K562 (cell line): Measurements from ENCODE around the gene MEPE. TPM values are rescaled to one million over a fixed set of nuclear protein-coding genes. Genes with fewer than 3 reads are reported as not detected.

Source experiments
- ATAC-seq: fragments of 200-7000 bp; cut with Tn5 transposase; 3 replicates; pipeline ENCODE4 v1.9.1; 2020; ENCODE audit warnings: moderate library complexity
- BruUV-seq: library from RNA; stranded (reverse); fragments of 400-500 nt; replicated peaks from 2 replicates; lab custom pipeline; 2021; lab: Mats Ljungman, UMichigan
- CTCF ChIA-PET: fragments of 300-600 bp; formaldehyde crosslinking; extraction: SDS; loops from one replicate; lab custom pipeline; 2021; ENCODE audit warnings: low intra/inter-chr PET ratio; lab: Yijun Ruan, JAX
- POLR2A ChIA-PET: fragments of 300-600, 350-650 bp; sonication (Branson Sonifier 250); formaldehyde crosslinking; extraction: SDS; loops from one replicate; lab custom pipeline; 2021; ENCODE audit warnings: antibody characterized with exemption, inconsistent platforms; lab: Yijun Ruan, JAX
- DNase-seq, 4 experiments: peaks; one replicate each; pipeline versions ENCODE4 v3.0.0 to v3.0.0-alpha.2; 2011 to 2018; ENCODE audit warnings: low spot score in 3 of 4, mixed read lengths in 3 of 4; ENCODE audit errors: extremely low read depth in 1 of 4
- FAIRE-seq: peaks from 2 replicates; lab custom pipeline; 2011; peaks lifted over from hg19 to GRCh38; lab: Jason Lieb, UNC
- H2AFZ ChIP-seq: 2 replicates; pipeline ENCODE4 v1.6.0; 2011; ENCODE audit warnings: low read depth, low read length, control low read depth, inconsistent platforms
- H3K27ac ChIP-seq: fragments of 200-600 bp; 3 replicates; pipeline ENCODE4 v1.8.0; 2011; ENCODE audit warnings: low read depth, mild to moderate bottlenecking, control low read depth, inconsistent platforms, low read length, moderate library complexity, mixed read lengths; ENCODE audit errors: extremely low read depth
- H3K27me3 ChIP-seq, 2 experiments: fragments of 300-600 bp in 1 of 2; 2 replicates in 1 of 2; 3 replicates in 1 of 2; pipeline versions ENCODE4 v1.6.0 to v1.8.0; 2011; ENCODE audit warnings: inconsistent platforms in 2 of 2, low read length in 2 of 2, mild to moderate bottlenecking in 1 of 2, mixed read lengths in 1 of 2, moderate library complexity in 1 of 2; ENCODE audit not compliant: control insufficient read depth in 2 of 2, insufficient read depth in 2 of 2
- H3K36me3 ChIP-seq: fragments of 300-600 bp; 3 replicates; pipeline ENCODE4 v1.8.0; 2011; ENCODE audit warnings: mild to moderate bottlenecking, low read length, inconsistent platforms; ENCODE audit not compliant: control insufficient read depth, insufficient read depth
- H3K4me1 ChIP-seq, 2 experiments: fragments of 200-600 bp in 1 of 2; replicated peaks in 1 of 2; 2 replicates in 1 of 2; 3 replicates in 1 of 2; pipeline versions ENCODE4 v1.5.1 to v1.8.0; 2011; ENCODE audit warnings: inconsistent platforms in 2 of 2, low read length in 2 of 2, mild to moderate bottlenecking in 1 of 2, mixed read lengths in 1 of 2, moderate library complexity in 1 of 2; ENCODE audit not compliant: control insufficient read depth in 2 of 2, insufficient read depth in 2 of 2
- H3K4me2 ChIP-seq: 2 replicates; pipeline ENCODE4 v1.6.1; 2011; ENCODE audit warnings: low read length, control low read depth, inconsistent platforms, mixed read lengths; ENCODE audit not compliant: insufficient read depth
- H3K4me3 ChIP-seq: fragments of 200-600 bp; sonication (generic), shearing (Covaris generic); 2 replicates; pipeline ENCODE4 v1.5.1; 2016; ENCODE audit warnings: control low read depth, inconsistent platforms
- H3K79me2 ChIP-seq: fragments of 200-600 bp; 3 replicates; pipeline ENCODE4 v1.8.0; 2011; ENCODE audit warnings: low read length, inconsistent platforms; ENCODE audit not compliant: control insufficient read depth, insufficient read depth
- H3K9ac ChIP-seq, 2 experiments: 2 replicates each; pipeline versions ENCODE4 v1.6.0 to v1.6.1; 2011; ENCODE audit warnings: low read depth in 2 of 2, low read length in 2 of 2, control low read depth in 1 of 2, inconsistent platforms in 1 of 2, mild to moderate bottlenecking in 1 of 2, mixed read lengths in 1 of 2; ENCODE audit not compliant: insufficient read depth in 1 of 2
- H3K9me1 ChIP-seq: one replicate; pipeline ENCODE4 v1.6.0; 2011; ENCODE audit warnings: inconsistent platforms, mild to moderate bottlenecking, low read length, moderate library complexity; ENCODE audit not compliant: control insufficient read depth, insufficient read depth
- H3K9me3 ChIP-seq: replicated peaks from 2 replicates; pipeline ENCODE4 v1.5.1; 2011; ENCODE audit warnings: low read depth, low read length, inconsistent platforms; ENCODE audit not compliant: control insufficient read depth, insufficient read depth
- H4K20me1 ChIP-seq: replicated peaks from 2 replicates; pipeline ENCODE4 v1.6.1; 2011; ENCODE audit warnings: low read length, inconsistent platforms, mixed read lengths; ENCODE audit not compliant: control insufficient read depth, insufficient read depth
- C11orf30 ChIP-seq: fragments of 450-650 bp; IDR thresholded peaks from 2 replicates; pipeline ENCODE4 v1.6.1; 2016; ENCODE audit warnings: low read depth, mild to moderate bottlenecking
- MAFF ChIP-seq: IDR thresholded peaks from 2 replicates; pipeline ENCODE4 v1.6.1; 2012; ENCODE audit warnings: low read length, improper control_type of control experiment
- MAFG ChIP-seq: fragments of 450-650 bp; conservative IDR thresholded peaks from 2 replicates; pipeline ENCODE4 v1.6.1; 2016; ENCODE audit warnings: missing genetic modification characterization, missing compliant biosample characterization
- NFRKB ChIP-seq: fragments of 450-650 bp; IDR thresholded peaks from 2 replicates; pipeline ENCODE4 v1.6.1; 2016; ENCODE audit warnings: low read depth
- PML ChIP-seq: IDR thresholded peaks from 2 replicates; pipeline ENCODE4 v1.6.1; 2012; ENCODE audit warnings: low read length, inconsistent platforms
- ZNF316 ChIP-seq: fragments of 450-650 bp; IDR thresholded peaks from 2 replicates; pipeline ENCODE4 v1.6.1; 2016
- WGBS: fragments of 100-300 bp; shearing (Covaris generic); methylation state at CpG from one replicate; pipeline ENCODE4 v1.1.6; 2016; ENCODE audit warnings: low coverage, mixed read lengths; ENCODE audit not compliant: insufficient coverage; ENCODE audit errors: missing lambda C conversion rate; 5-methylcytosine and 5-hydroxymethylcytosine counted together
- in situ Hi-C: fragments of 300-500 bp; cut with MboI; formaldehyde crosslinking; loops from 4 replicates; pipeline ENCODE4 v1.15.0; 2018; ENCODE audit warnings: inconsistent platforms, mixed read lengths
- intact Hi-C: fragments of 100-400 bp; cut with micrococcal nuclease; formaldehyde crosslinking; loops from 2 replicates; pipeline ENCODE4 v1.14.2; 2022
- polyA plus RNA-seq, 8 experiments: library from polyadenylated mRNA; depleted of rRNA in 4 of 8; stranded (reverse) in 5 of 8; unstranded in 3 of 8; fragments of >200 nt; fragmentation: Nextera tagmentation in 2 of 8; fragmentation: Illumina TruSeq in 1 of 8; extraction: Ambion mirVana in 2 of 8; extraction: Trizol in 1 of 8; gene quantifications; 2 replicates each; pipeline versions ENCODE4 v1.2.1 to v1.2.3, GENCODE V29; 2011 to 2014; ENCODE audit warnings: inconsistent platforms in 1 of 8, missing spikeins in 1 of 8
- total RNA-seq, 7 experiments: library from RNA; depleted of rRNA in 6 of 7; stranded (reverse); fragments of >200 nt in 6 of 7; fragmentation: Illumina TruSeq in 2 of 7; extraction: Trizol in 2 of 7; gene quantifications; 2 replicates each; pipeline versions ENCODE4 v1.2.1 to v1.2.3, GENCODE V29; 2011 to 2021; ENCODE audit warnings: low replicate concordance in 1 of 7
- TF ChIP-seq, protein P1 (sequence below): fragments of 250-450 bp; sonication (Bioruptor Pico); IDR thresholded peaks from 2 replicates; pipeline ENCODE4 v1.8.0; 2022; ENCODE audit warnings: moderate library complexity, mild to moderate bottlenecking, inconsistent platforms

The MEPE gene
- total and polyA plus RNA-seq, 9 of the 15 experiments (the other 6 are each of a cell fraction or from before 2014, with no cell fraction given): not detected

GRCh38 chr4:87835197-87835596 is 2.4 kb downstream of the MEPE start:
- H3K4me2 ChIP-seq: no peak overlapping the region
- in situ Hi-C loops: no loop called here
- no peak for TF ChIP-seq PML
- TF ChIP-seq NFRKB: no peak
- TF ChIP-seq, protein P1, sequence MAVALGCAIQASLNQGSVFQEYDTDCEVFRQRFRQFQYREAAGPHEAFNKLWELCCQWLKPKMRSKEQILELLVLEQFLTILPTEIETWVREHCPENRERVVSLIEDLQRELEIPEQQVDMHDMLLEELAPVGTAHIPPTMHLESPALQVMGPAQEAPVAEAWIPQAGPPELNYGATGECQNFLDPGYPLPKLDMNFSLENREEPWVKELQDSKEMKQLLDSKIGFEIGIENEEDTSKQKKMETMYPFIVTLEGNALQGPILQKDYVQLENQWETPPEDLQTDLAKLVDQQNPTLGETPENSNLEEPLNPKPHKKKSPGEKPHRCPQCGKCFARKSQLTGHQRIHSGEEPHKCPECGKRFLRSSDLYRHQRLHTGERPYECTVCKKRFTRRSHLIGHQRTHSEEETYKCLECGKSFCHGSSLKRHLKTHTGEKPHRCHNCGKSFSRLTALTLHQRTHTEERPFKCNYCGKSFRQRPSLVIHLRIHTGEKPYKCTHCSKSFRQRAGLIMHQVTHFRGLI (CRISPR knock-in tag): no peak
- TF ChIP-seq MAFF: peak; percentile 19; the same call in 1 of the 2 replicates
- peak; percentile 63; the same call in 1 of the 2 replicates for TF ChIP-seq ZNF316
- peak; percentile 37; the same call in 1 of the 2 replicates for TF ChIP-seq MAFG (tag)
- TF ChIP-seq C11orf30: peak; percentile 56
- TF ChIP-seq, all 486 proteins: peak for 4
- Histone ChIP-seq H3K79me2 (no peaks in the 10 kb centered on the region), H3K9me1 (no peaks in the 10 kb centered on the region), H4K20me1 (no peaks in the 10 kb centered on the region; the same call in 1 of the 2 replicates), H3K9me3 (no peaks in the 10 kb centered on the region), H3K27ac (no peak overlapping the region), H3K4me3 (no peak overlapping the region), H2AFZ (no peak overlapping the region), H3K4me1 (no peaks in the 10 kb centered on the region), H3K9ac (no peak overlapping the region), H3K36me3 (no peaks in the 10 kb centered on the region), H3K27me3 (no peaks in the 10 kb centered on the region)
- CTCF ChIA-PET: no interaction called here
- FAIRE-seq (no peak), ATAC-seq (no peak), DNase-seq (no peak)
- 0% methylated on average over 2 of the region's 2 CpGs for WGBS
- POLR2A ChIA-PET: interaction anchor here (1.0 kb wide), 1 partner anchor 14 kb away, joined by 3 read pairs; no protein-coding TSS in a partner anchor
- intact Hi-C loops: loop anchor here (5.0 kb wide), 1 partner anchor 293 kb away; no protein-coding TSS in a partner anchor
- BruUV-seq: no TSS peak
